Keratinocyte (primary cell): ENCODE data around the gene NOL9. TPM values are rescaled to one million over a fixed set of nuclear protein-coding genes. Genes with fewer than 3 reads are reported as not detected.

Experiments used
- DNase-seq: peaks from one replicate; pipeline ENCODE4 v3.0.0-alpha.2; 2011; ENCODE audit warnings: low read depth, missing footprints, low spot score
- FAIRE-seq: peaks from 2 replicates; lab custom pipeline; 2011; peaks lifted over from hg19 to GRCh38; lab: Jason Lieb, UNC
- H2AFZ ChIP-seq: 2 replicates; pipeline ENCODE4 v1.6.0; 2012; ENCODE audit warnings: low read length, control low read depth, inconsistent platforms; ENCODE audit not compliant: control insufficient read depth
- H3K27ac ChIP-seq: 2 replicates; pipeline ENCODE4 v1.5.1; 2011; ENCODE audit warnings: low read length; ENCODE audit not compliant: control insufficient read depth, insufficient read depth
- H3K27me3 ChIP-seq: 3 replicates; pipeline ENCODE4 v1.6.0; 2011; ENCODE audit warnings: low read length; ENCODE audit not compliant: control insufficient read depth, insufficient read depth; ENCODE audit errors: extremely low read depth
- H3K36me3 ChIP-seq, 2 experiments: 2 replicates in 1 of 2; 3 replicates in 1 of 2; pipeline ENCODE4 v1.5.1; 2011; ENCODE audit warnings: low read length in 2 of 2, mild to moderate bottlenecking in 1 of 2; ENCODE audit not compliant: control insufficient read depth in 2 of 2, insufficient read depth in 2 of 2; ENCODE audit errors: extremely low read depth in 1 of 2
- H3K4me1 ChIP-seq: 3 replicates; pipeline ENCODE4 v1.5.1; 2011; ENCODE audit warnings: low read length; ENCODE audit not compliant: control insufficient read depth, insufficient read depth; ENCODE audit errors: extremely low read depth
- H3K4me2 ChIP-seq: 3 replicates; pipeline ENCODE4 v1.6.0; 2011; ENCODE audit warnings: low read depth, low read length; ENCODE audit not compliant: control insufficient read depth, insufficient read depth; ENCODE audit errors: extremely low read depth
- H3K4me3 ChIP-seq, 3 experiments: fragments of 200-600 bp in 1 of 3; sonication (generic) in 1 of 3; 2 replicates in 2 of 3; 3 replicates in 1 of 3; pipeline ENCODE4 v1.5.1; 2011 to 2016; ENCODE audit warnings: low read length in 3 of 3, mild to moderate bottlenecking in 3 of 3, control low read depth in 2 of 3, inconsistent platforms in 1 of 3, low read depth in 1 of 3, mixed read lengths in 1 of 3, mixed run types in 1 of 3, moderate library complexity in 1 of 3; ENCODE audit not compliant: control insufficient read depth in 2 of 3, insufficient read depth in 2 of 3; ENCODE audit errors: extremely low read depth in 1 of 3
- H3K79me2 ChIP-seq: 2 replicates; pipeline ENCODE4 v1.6.0; 2012; ENCODE audit warnings: low read length; ENCODE audit not compliant: control insufficient read depth, insufficient read depth
- H3K9ac ChIP-seq: 3 replicates; pipeline ENCODE4 v1.6.0; 2011; ENCODE audit warnings: low read length; ENCODE audit not compliant: control insufficient read depth, insufficient read depth; ENCODE audit errors: extremely low read depth
- H3K9me1 ChIP-seq: 3 replicates; pipeline ENCODE4 v1.6.0; 2011; ENCODE audit warnings: low read length; ENCODE audit not compliant: control insufficient read depth, insufficient read depth; ENCODE audit errors: extremely low read depth
- H3K9me3 ChIP-seq: 2 replicates; pipeline ENCODE4 v1.5.1; 2012; ENCODE audit warnings: low read depth, low read length; ENCODE audit not compliant: control insufficient read depth
- H4K20me1 ChIP-seq: 3 replicates; pipeline ENCODE4 v1.6.0; 2011; ENCODE audit warnings: low read length; ENCODE audit not compliant: control insufficient read depth, insufficient read depth; ENCODE audit errors: extremely low read depth
- CTCF ChIP-seq, 3 experiments: IDR thresholded peaks in 1 of 3; conservative IDR thresholded peaks in 1 of 3; optimal IDR thresholded peaks in 1 of 3; 2 replicates in 2 of 3; 3 replicates in 1 of 3; pipeline versions ENCODE3 to v1.5.1; 2011; ENCODE audit warnings: low read length in 3 of 3, mild to moderate bottlenecking in 3 of 3, moderate library complexity in 2 of 3, control low read depth in 1 of 3, inconsistent platforms in 1 of 3; ENCODE audit not compliant: insufficient read depth in 2 of 3; ENCODE audit errors: extremely low read depth in 1 of 3
- EZH2 ChIP-seq: IDR thresholded peaks from one replicate; pipeline ENCODE4 v1.6.1; 2012; ENCODE audit warnings: inconsistent platforms, mild to moderate bottlenecking, low read length, moderate library complexity
- dilution Hi-C: fragments of 300-500 bp; cut with MboI; formaldehyde crosslinking; loops from one replicate; pipeline ENCODE4 v1.7.0; 2020; ENCODE audit warnings: low sequenced_read_pairs; ENCODE audit not compliant: extremely low pct_ligation_motif_present
- polyA plus RNA-seq, 5 experiments: library from polyadenylated mRNA; depleted of rRNA in 3 of 5; stranded (reverse) in 3 of 5; stranded (forward) in 1 of 5; unstranded in 1 of 5; fragments of >200 nt; gene quantifications; 1 replicate in 1 of 5; 2 replicates in 3 of 5; 3 replicates in 1 of 5; pipeline versions ENCODE4 v1.2.1 to v1.2.3, GENCODE V29; 2011 to 2012; ENCODE audit warnings: missing spikeins in 2 of 5, low read depth in 1 of 5, low replicate concordance in 1 of 5

NOL9 gene
- polyA plus RNA-seq, 1 donor (not counting 4 experiments of a cell fraction or from before 2014, with no cell fraction given): 24.6 TPM

- Histone ChIP-seq H3K4me2 (no peak overlapping the region), H3K9me3 (no peaks in the 10 kb centered on the region), H4K20me1 (no peaks in the 10 kb centered on the region), H3K4me1 (peaks cover 26% of the 10 kb centered on the region), H3K36me3 (peaks cover 0 to 3% of the 10 kb centered on the region in 2 experiments), H3K27ac (no peak overlapping the region), H2AFZ (no peak overlapping the region), H3K27me3 (no peaks in the 10 kb centered on the region), H3K9ac (no peak overlapping the region), H3K4me3 (no peak overlapping the region), H3K79me2 (peaks cover 18% of the 10 kb centered on the region), H3K9me1 (peaks cover 2% of the 10 kb centered on the region)
- TF ChIP-seq EZH2: no peak
- dilution Hi-C loops: no loop called here
- DNase-seq (no peak), FAIRE-seq (no peak)
Measured at GRCh38 chr1:6577831-6578525, 23.7 kb upstream of the NOL9 start.

GRCh38 chr1:6574818-6575217, 20.5 kb upstream of the NOL9 start:
- dilution Hi-C loops: no loop called here
- FAIRE-seq (no peak), DNase-seq (no peak)
- H3K9me3 ChIP-seq: no peaks in the 10 kb centered on the region
- H3K79me2 ChIP-seq: no peaks in the 10 kb centered on the region
- H3K27ac ChIP-seq: no peak overlapping the region
- H3K9me1 ChIP-seq: no peaks in the 10 kb centered on the region
- peaks cover 8% of the 10 kb centered on the region for H3K27me3 ChIP-seq
- no peak overlapping the region for H2AFZ ChIP-seq
- no peaks in the 10 kb centered on the region for H3K36me3 ChIP-seq
- H3K4me3 ChIP-seq: no peak overlapping the region
- H3K4me2 ChIP-seq: no peak overlapping the region
- H3K9ac ChIP-seq: no peak overlapping the region
- peaks cover 7% of the 10 kb centered on the region for H3K4me1 ChIP-seq
- H4K20me1 ChIP-seq: no peaks in the 10 kb centered on the region
- TF ChIP-seq CTCF (optimal IDR thresholded peaks at IDR 0.05 in 1 of 3, IDR thresholded peaks at IDR 0.05 in 1 of 3, conservative IDR thresholded peaks at IDR 0.05 in 1 of 3; ENCODE audit: extremely low read depth in 1 of 3, insufficient read depth in 2 of 3, low read length in 3 of 3): no peak
- no peak for TF ChIP-seq EZH2
